Tibial nerve (tissue), 3 donors: ENCODE results near the gene SAFB.

ENCODE experiments used
- POLR2A ChIP-seq, 2 donors: fragments of 450-650 bp; IDR thresholded peaks; one replicate each; pipeline ENCODE4 v1.6.1; 2017; ENCODE audit warnings: antibody characterized with exemption in 2 of 2, mild to moderate bottlenecking in 2 of 2, moderate library complexity in 2 of 2
- TF ChIP-seq, protein P1 (sequence below), 5 experiments: fragments of 200-600 bp in 3 of 5; fragments of 450-650 bp in 2 of 5; sonication (generic) in 3 of 5; IDR thresholded peaks; one replicate each; pipeline ENCODE4 v1.5.1; 2016 to 2019; ENCODE audit warnings: antibody characterized with exemption in 5 of 5, mild to moderate bottlenecking in 3 of 5, moderate library complexity in 2 of 5

DNA sequence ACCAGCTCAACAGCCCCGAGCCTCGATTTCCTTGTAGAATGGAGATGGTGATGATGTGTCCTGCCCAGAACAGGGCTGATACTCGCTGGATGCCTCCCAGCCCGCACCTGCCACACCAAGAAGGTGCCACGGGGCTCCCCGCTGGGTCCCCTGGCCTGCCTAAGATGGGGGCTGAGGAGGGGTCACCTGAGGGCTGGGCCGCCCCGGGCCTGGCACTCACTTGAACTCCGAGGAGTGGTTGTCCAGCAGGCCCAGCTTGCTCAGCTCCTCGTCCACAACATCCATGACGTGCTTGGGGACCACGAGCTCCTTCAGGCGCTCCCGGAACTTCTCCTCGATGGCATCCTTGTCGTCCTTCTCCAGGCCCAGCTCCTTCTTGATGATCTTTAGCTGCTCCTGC lies 82.7 kb downstream of the SAFB start:
- TF ChIP-seq, protein P1, sequence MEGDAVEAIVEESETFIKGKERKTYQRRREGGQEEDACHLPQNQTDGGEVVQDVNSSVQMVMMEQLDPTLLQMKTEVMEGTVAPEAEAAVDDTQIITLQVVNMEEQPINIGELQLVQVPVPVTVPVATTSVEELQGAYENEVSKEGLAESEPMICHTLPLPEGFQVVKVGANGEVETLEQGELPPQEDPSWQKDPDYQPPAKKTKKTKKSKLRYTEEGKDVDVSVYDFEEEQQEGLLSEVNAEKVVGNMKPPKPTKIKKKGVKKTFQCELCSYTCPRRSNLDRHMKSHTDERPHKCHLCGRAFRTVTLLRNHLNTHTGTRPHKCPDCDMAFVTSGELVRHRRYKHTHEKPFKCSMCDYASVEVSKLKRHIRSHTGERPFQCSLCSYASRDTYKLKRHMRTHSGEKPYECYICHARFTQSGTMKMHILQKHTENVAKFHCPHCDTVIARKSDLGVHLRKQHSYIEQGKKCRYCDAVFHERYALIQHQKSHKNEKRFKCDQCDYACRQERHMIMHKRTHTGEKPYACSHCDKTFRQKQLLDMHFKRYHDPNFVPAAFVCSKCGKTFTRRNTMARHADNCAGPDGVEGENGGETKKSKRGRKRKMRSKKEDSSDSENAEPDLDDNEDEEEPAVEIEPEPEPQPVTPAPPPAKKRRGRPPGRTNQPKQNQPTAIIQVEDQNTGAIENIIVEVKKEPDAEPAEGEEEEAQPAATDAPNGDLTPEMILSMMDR (IDR thresholded peaks at IDR 0.05): no peak
- no peak for TF ChIP-seq POLR2A (IDR thresholded peaks at IDR 0.05)
